Measurements from ENCODE around the gene SCUBE1. TPM values are rescaled to one million over a fixed set of nuclear protein-coding genes. Genes with fewer than 3 reads are reported as not detected.

The SCUBE1 gene
- total and polyA plus RNA-seq, 8 donors: 0.04 to 0.41 (median 0.12) TPM; not detected in 3

- no peaks in the 10 kb centered on the region for H3K9me3 ChIP-seq
- FAIRE-seq: no peak
- no peak for TF ChIP-seq CTCF (IDR thresholded peaks at IDR 0.05)
- H3K27me3 ChIP-seq: no peaks in the 10 kb centered on the region
- no peak overlapping the region for H3K27ac ChIP-seq
- H3K4me3 ChIP-seq: no peak overlapping the region
- no peaks in the 10 kb centered on the region for H3K36me3 ChIP-seq
- ATAC-seq: no peak
- DNase-seq: no peak
- intact Hi-C loops (cut with DNase I): no loop called here
- WGBS, 2 donors: 65 to 71% methylated on average over 21 of the region's 21 CpGs
- no peaks in the 10 kb centered on the region for H3K4me1 ChIP-seq
Observed at GRCh38 chr22:43308060-43308830, 34.9 kb downstream of the SCUBE1 start.

- intact Hi-C loops (cut with DNase I): no loop called here
- FAIRE-seq: no peak
- H3K27ac ChIP-seq: no peak overlapping the region
Observed at GRCh38 chr22:43305806-43306205, 37.4 kb downstream of the SCUBE1 start.

GRCh38 chr22:43304831-43305590 is 38.2 kb downstream of the SCUBE1 start:
- intact Hi-C loops (cut with DNase I): no loop called here
- Histone ChIP-seq H3K9me3 (no peaks in the 10 kb centered on the region), H3K27ac (no peak overlapping the region), H3K36me3 (no peaks in the 10 kb centered on the region), H3K4me3 (no peak overlapping the region), H3K27me3 (no peaks in the 10 kb centered on the region), H3K4me1 (no peaks in the 10 kb centered on the region)
- FAIRE-seq (no peak), ATAC-seq (no peak), DNase-seq (no peak)
- TF ChIP-seq CTCF (IDR thresholded peaks at IDR 0.05): no peak
- WGBS, 2 donors: 75 to 86% methylated on average over 17 to 18 of the region's 18 CpGs

More at GRCh38 chr22:43305806-43306205, 37.4 kb downstream of the SCUBE1 start:
- H3K27me3 ChIP-seq: no peaks in the 10 kb centered on the region
- H3K9me3 ChIP-seq: no peaks in the 10 kb centered on the region
- WGBS, 2 donors: 51 to 58% methylated on average over 8 of the region's 8 CpGs
- ATAC-seq (no peak), DNase-seq (no peak)
- no peak for TF ChIP-seq CTCF (IDR thresholded peaks at IDR 0.05)
- H3K36me3 ChIP-seq: no peaks in the 10 kb centered on the region
- H3K4me3 ChIP-seq: no peak overlapping the region
- H3K4me1 ChIP-seq: no peaks in the 10 kb centered on the region

- no peak overlapping the region for H3K27ac ChIP-seq
- H3K9me3 ChIP-seq: no peaks in the 10 kb centered on the region
- H3K4me1 ChIP-seq: no peaks in the 10 kb centered on the region
- TF ChIP-seq CTCF (IDR thresholded peaks at IDR 0.05): no peak
- no peaks in the 10 kb centered on the region for H3K36me3 ChIP-seq
- H3K27me3 ChIP-seq: no peaks in the 10 kb centered on the region
- intact Hi-C loops (cut with DNase I): no loop called here
- WGBS, 2 donors: 88 to 94% methylated on average over 11 of the region's 11 CpGs
- no peak for DNase-seq
- FAIRE-seq: no peak
- no peak for ATAC-seq
- no peak overlapping the region for H3K4me3 ChIP-seq
Observed at GRCh38 chr22:43303751-43304150, 39.4 kb downstream of the SCUBE1 start.

GRCh38 chr22:43303166-43303565 is 40.0 kb downstream of the SCUBE1 start:
- ATAC-seq (no peak), FAIRE-seq (no peak), DNase-seq (peak in 1 of 6 donors; percentile 7)
- Histone ChIP-seq H3K36me3 (no peaks in the 10 kb centered on the region), H3K4me1 (no peaks in the 10 kb centered on the region), H3K9me3 (no peaks in the 10 kb centered on the region), H3K27ac (no peak overlapping the region), H3K4me3 (no peak overlapping the region), H3K27me3 (no peaks in the 10 kb centered on the region)
- intact Hi-C loops (cut with DNase I): no loop called here
- 86 to 87% methylated on average over 8 of the region's 8 CpGs for WGBS, 2 donors
- TF ChIP-seq CTCF (IDR thresholded peaks at IDR 0.05): no peak

Measured in pancreas (tissue), 10 donors.